Measurements from ENCODE around the gene LRBA.

Gene LRBA

DNA sequence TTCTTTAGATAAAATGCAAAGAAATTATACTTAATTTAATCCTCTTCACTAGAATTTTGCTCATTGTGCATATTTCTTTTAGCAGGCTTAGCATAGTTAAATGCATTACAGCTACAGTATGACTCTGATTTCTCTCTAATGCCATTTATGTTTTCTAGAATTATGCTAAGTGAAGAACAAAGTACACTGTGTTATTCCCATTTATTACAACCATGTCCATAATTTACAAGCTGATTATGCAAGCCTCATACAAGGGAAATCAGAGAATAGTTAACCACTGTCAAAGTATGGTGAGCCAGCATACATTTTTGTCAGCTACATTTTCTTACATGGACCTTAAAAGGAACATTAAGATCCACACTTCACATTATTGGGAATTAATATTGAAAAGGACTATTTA lies 334.0 kb downstream of the LRBA start:
- Histone ChIP-seq H3K4me2 (ENCODE audit: low read length) (no peak overlapping the region), H2AFZ (ENCODE audit: low read length) (no peak overlapping the region), H4K20me1 (ENCODE audit: insufficient read depth, low read length) (no peaks in the 10 kb centered on the region), H3K9me3 (ENCODE audit: low read length) (no peaks in the 10 kb centered on the region), H3K27ac (ENCODE audit: low read depth, low read length, poor library complexity, severe bottlenecking) (no peak overlapping the region), H3K27me3 (ENCODE audit: insufficient read depth, low read length) (no peaks in the 10 kb centered on the region), H3K79me2 (ENCODE audit: insufficient read depth, low read length) (no peaks in the 10 kb centered on the region), H3K9ac (ENCODE audit: low read length) (no peak overlapping the region), H3K9me2 (ENCODE audit: low read depth, low read length) (no peaks in the 10 kb centered on the region), H3F3A (ENCODE audit: insufficient read depth, low read length) (no peaks in the 10 kb centered on the region), H3K4me1 (ENCODE audit: insufficient read depth, low read length, severe bottlenecking) (peaks cover 12% of the 10 kb centered on the region), H3K36me3 (ENCODE audit: insufficient read depth, low read length) (peaks cover 5% of the 10 kb centered on the region; the same call in 1 of the 2 replicates), H3K4me3 (ENCODE audit: low read depth, low read length, poor library complexity, severe bottlenecking) (no peak overlapping the region)
- TF ChIP-seq, protein P1, sequence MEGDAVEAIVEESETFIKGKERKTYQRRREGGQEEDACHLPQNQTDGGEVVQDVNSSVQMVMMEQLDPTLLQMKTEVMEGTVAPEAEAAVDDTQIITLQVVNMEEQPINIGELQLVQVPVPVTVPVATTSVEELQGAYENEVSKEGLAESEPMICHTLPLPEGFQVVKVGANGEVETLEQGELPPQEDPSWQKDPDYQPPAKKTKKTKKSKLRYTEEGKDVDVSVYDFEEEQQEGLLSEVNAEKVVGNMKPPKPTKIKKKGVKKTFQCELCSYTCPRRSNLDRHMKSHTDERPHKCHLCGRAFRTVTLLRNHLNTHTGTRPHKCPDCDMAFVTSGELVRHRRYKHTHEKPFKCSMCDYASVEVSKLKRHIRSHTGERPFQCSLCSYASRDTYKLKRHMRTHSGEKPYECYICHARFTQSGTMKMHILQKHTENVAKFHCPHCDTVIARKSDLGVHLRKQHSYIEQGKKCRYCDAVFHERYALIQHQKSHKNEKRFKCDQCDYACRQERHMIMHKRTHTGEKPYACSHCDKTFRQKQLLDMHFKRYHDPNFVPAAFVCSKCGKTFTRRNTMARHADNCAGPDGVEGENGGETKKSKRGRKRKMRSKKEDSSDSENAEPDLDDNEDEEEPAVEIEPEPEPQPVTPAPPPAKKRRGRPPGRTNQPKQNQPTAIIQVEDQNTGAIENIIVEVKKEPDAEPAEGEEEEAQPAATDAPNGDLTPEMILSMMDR (IDR thresholded peaks at IDR 0.05; ENCODE audit: low read length), result no peak
- TF ChIP-seq EZH2 (IDR thresholded peaks at IDR 0.05; ENCODE audit: borderline replicate concordance, low read length), result no peak

DNA sequence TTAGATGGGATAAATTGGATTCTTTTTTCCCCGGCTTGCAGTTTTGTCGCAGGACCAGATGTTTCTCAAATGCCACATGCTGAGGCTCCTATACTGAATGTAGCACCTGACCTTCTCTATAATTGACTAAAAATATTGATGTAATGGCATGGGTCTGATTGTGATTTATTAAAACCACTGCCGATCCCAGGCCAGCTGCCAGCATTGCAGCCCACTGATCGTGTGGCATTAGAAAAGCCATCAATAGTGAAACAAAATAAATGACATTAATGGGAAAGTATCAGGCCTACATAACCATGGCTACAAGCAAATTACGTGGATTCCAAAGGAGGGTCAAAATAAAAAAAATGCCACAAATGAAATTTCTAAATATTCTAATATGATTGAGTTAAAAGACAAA lies 334.4 kb downstream of the LRBA start:
- Histone ChIP-seq H3K9me3 (ENCODE audit: low read length) (no peaks in the 10 kb centered on the region), H3K27ac (ENCODE audit: low read depth, low read length, poor library complexity, severe bottlenecking) (no peak overlapping the region), H3K9me2 (ENCODE audit: low read depth, low read length) (no peaks in the 10 kb centered on the region), H3K79me2 (ENCODE audit: insufficient read depth, low read length) (no peaks in the 10 kb centered on the region), H3F3A (ENCODE audit: insufficient read depth, low read length) (no peaks in the 10 kb centered on the region), H3K27me3 (ENCODE audit: insufficient read depth, low read length) (no peaks in the 10 kb centered on the region), H3K4me2 (ENCODE audit: low read length) (no peak overlapping the region), H3K4me3 (ENCODE audit: low read depth, low read length, poor library complexity, severe bottlenecking) (no peak overlapping the region), H3K9ac (ENCODE audit: low read length) (no peak overlapping the region), H3K36me3 (ENCODE audit: insufficient read depth, low read length) (peaks cover 5% of the 10 kb centered on the region; the same call in 1 of the 2 replicates), H4K20me1 (ENCODE audit: insufficient read depth, low read length) (no peaks in the 10 kb centered on the region), H3K4me1 (ENCODE audit: insufficient read depth, low read length, severe bottlenecking) (peaks cover 12% of the 10 kb centered on the region), H2AFZ (ENCODE audit: low read length) (no peak overlapping the region)
- TF ChIP-seq, protein P1 (IDR thresholded peaks at IDR 0.05; ENCODE audit: low read length), result no peak
- TF ChIP-seq EZH2 (IDR thresholded peaks at IDR 0.05; ENCODE audit: borderline replicate concordance, low read length), result no peak

DNA sequence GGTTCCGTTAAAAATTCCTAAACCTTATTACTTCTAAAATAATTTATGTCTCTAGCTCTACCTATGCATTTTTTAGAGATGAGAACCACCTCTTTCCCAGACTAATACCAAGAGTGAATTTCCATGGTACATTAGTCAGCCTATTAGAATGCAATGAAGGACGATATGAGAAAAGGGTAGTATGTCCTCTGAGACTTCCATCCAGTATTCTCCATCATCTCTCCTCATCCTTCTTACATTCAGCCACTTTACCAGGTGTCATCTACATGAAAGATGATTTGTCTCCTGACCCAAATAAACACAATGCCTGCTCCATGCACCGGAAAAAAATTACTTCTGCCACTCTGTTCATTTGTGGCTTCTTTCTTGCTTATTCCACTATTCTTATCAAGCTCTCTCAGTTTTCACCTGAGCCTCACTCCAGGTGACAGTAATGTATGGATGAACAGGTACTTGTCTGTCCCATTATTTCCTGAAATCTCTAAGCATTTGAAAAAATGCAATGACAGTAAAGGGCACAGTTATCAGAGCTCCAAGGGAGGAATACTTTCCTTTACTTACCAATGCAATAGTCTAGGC lies 335.2 kb downstream of the LRBA start:
- H3K4me1 ChIP-seq (ENCODE audit: insufficient read depth, low read length, severe bottlenecking), result peaks cover 12% of the 10 kb centered on the region
- H3F3A ChIP-seq (ENCODE audit: insufficient read depth, low read length), result no peaks in the 10 kb centered on the region
- H3K4me2 ChIP-seq (ENCODE audit: low read length), result no peak overlapping the region
- no peaks in the 10 kb centered on the region for H4K20me1 ChIP-seq (ENCODE audit: insufficient read depth, low read length)
- no peaks in the 10 kb centered on the region for H3K9me3 ChIP-seq (ENCODE audit: low read length)
- H3K4me3 ChIP-seq (ENCODE audit: low read depth, low read length, poor library complexity, severe bottlenecking), result no peak overlapping the region
- no peak overlapping the region for H3K27ac ChIP-seq (ENCODE audit: low read depth, low read length, poor library complexity, severe bottlenecking)
- H3K9ac ChIP-seq (ENCODE audit: low read length), result no peak overlapping the region
- H3K27me3 ChIP-seq (ENCODE audit: insufficient read depth, low read length), result no peaks in the 10 kb centered on the region
- no peak overlapping the region for H2AFZ ChIP-seq (ENCODE audit: low read length)
- no peak for TF ChIP-seq EZH2 (IDR thresholded peaks at IDR 0.05; ENCODE audit: borderline replicate concordance, low read length)
- TF ChIP-seq, protein P1 (IDR thresholded peaks at IDR 0.05; ENCODE audit: low read length), result no peak
- H3K9me2 ChIP-seq (ENCODE audit: low read depth, low read length), result no peaks in the 10 kb centered on the region
- no peaks in the 10 kb centered on the region for H3K79me2 ChIP-seq (ENCODE audit: insufficient read depth, low read length)
- H3K36me3 ChIP-seq (ENCODE audit: insufficient read depth, low read length), result peaks cover 5% of the 10 kb centered on the region; the same call in 1 of the 2 replicates

Measured in OCI-LY1 (cell line).